GM12878 (cell line): ENCODE data around the gene EVC. TPM values are rescaled to one million over a fixed set of nuclear protein-coding genes. Genes with fewer than 3 reads are reported as not detected.

Source experiments
- ASH2L ChIP-seq: fragments of 300-600, 200-600 bp; sonication (generic); IDR thresholded peaks from 2 replicates; pipeline ENCODE4 v1.6.1; 2017; ENCODE audit warnings: low read depth, mild to moderate bottlenecking, borderline replicate concordance
- BRCA1 ChIP-seq: IDR thresholded peaks from 2 replicates; pipeline ENCODE4 v1.6.1; 2011; ENCODE audit warnings: low read depth, low read length, improper control_type of control experiment
- FOS ChIP-seq: IDR thresholded peaks from 3 replicates; pipeline ENCODE4 v1.6.1; 2011; ENCODE audit warnings: borderline replicate concordance; ENCODE audit not compliant: insufficient read length; ENCODE audit errors: extremely low read depth
- IRF3 ChIP-seq: fragments of 450-650 bp; IDR thresholded peaks from 2 replicates; pipeline ENCODE4 v1.6.1; 2014; ENCODE audit warnings: mild to moderate bottlenecking
- JUND ChIP-seq: IDR thresholded peaks from 2 replicates; pipeline ENCODE4 v1.6.1; 2012; ENCODE audit warnings: low read depth, mild to moderate bottlenecking, low read length, improper control_type of control experiment, moderate library complexity
- MYC ChIP-seq: IDR thresholded peaks from 2 replicates; pipeline ENCODE4 v1.6.1; 2011; ENCODE audit warnings: mild to moderate bottlenecking, low read length, moderate library complexity, inconsistent platforms; ENCODE audit not compliant: insufficient read depth, insufficient replicate concordance, insufficient read length, severe bottlenecking
- NBN ChIP-seq: fragments of 450-650 bp; IDR thresholded peaks from 2 replicates; pipeline ENCODE4 v1.6.1; 2016
- NFYB ChIP-seq: IDR thresholded peaks from 2 replicates; pipeline ENCODE4 v1.6.1; 2011; ENCODE audit warnings: low read depth, mild to moderate bottlenecking, low read length, improper control_type of control experiment, moderate library complexity; ENCODE audit not compliant: insufficient read depth
- POLR2AphosphoS2 ChIP-seq: IDR thresholded peaks from 2 replicates; pipeline ENCODE4 v1.6.1; 2011; ENCODE audit warnings: low read depth, mild to moderate bottlenecking, low read length, improper control_type of control experiment, moderate library complexity
- PRDM15 ChIP-seq: fragments of 450-650 bp; formaldehyde crosslinking; IDR thresholded peaks from 2 replicates; pipeline ENCODE4 v1.4.0; 2020; ENCODE audit warnings: mild to moderate bottlenecking, moderate library complexity
- SMC3 ChIP-seq: IDR thresholded peaks from 2 replicates; pipeline ENCODE4 v1.6.1; 2011; ENCODE audit warnings: low read length, improper control_type of control experiment, borderline replicate concordance
- TCF3 ChIP-seq: IDR thresholded peaks from 2 replicates; pipeline ENCODE4 v1.6.1; 2012; ENCODE audit warnings: low read depth, mild to moderate bottlenecking, low read length, borderline replicate concordance; ENCODE audit not compliant: insufficient read depth
- ZNF217 ChIP-seq: fragments of 450-650 bp; IDR thresholded peaks from 2 replicates; pipeline ENCODE4 v1.6.1; 2017; ENCODE audit warnings: antibody characterized with exemption, mild to moderate bottlenecking
- ZNF24 ChIP-seq: fragments of 450-650 bp; IDR thresholded peaks from 2 replicates; pipeline ENCODE4 v1.6.1; 2017; ENCODE audit warnings: antibody characterized with exemption, mild to moderate bottlenecking
- ZNF687 ChIP-seq: fragments of 450-650 bp; IDR thresholded peaks from 2 replicates; pipeline ENCODE4 v1.6.1; 2017; ENCODE audit warnings: mild to moderate bottlenecking, moderate library complexity
- polyA plus RNA-seq, 11 experiments: library from polyadenylated mRNA; depleted of rRNA in 4 of 11; unstranded in 6 of 11; stranded (reverse) in 5 of 11; fragments of >200 nt; fragmentation: Nextera tagmentation in 4 of 11; fragmentation: Illumina TruSeq in 1 of 11; extraction: Ambion mirVana in 4 of 11; extraction: Trizol in 1 of 11; gene quantifications; 1 replicate in 1 of 11; 2 replicates in 10 of 11; pipeline versions ENCODE4 v1.2.1 to v1.2.3, GENCODE V29; 2011 to 2016; ENCODE audit warnings: inconsistent platforms in 2 of 11, missing spikeins in 2 of 11, low read depth in 1 of 11
- total RNA-seq, 4 experiments: library from RNA; depleted of rRNA in 3 of 4; stranded (reverse); fragments of >200 nt in 3 of 4; fragmentation: Illumina TruSeq in 1 of 4; extraction: Trizol in 1 of 4; gene quantifications; 2 replicates each; pipeline versions ENCODE4 v1.2.1 to v1.2.3, GENCODE V29; 2013 to 2021

Gene EVC
- total and polyA plus RNA-seq, 10 of the 15 experiments (the other 5 are each of a cell fraction or from before 2014, with no cell fraction given): 0.87 to 55.9 (median 15.6) TPM

GRCh38 chr4:5705647-5706320 lies 5.2 kb upstream of the EVC start (continued):
- TF ChIP-seq IRF3 (no peak), NBN (0 out of 2 replicates have a peak, but pooled peaks have one; percentile 27), ASH2L (no peak), NFYB (no peak), TCF3 (no peak), ZNF687 (no peak), ZNF24 (no peak), SMC3 (no peak), POLR2AphosphoS2 (no peak), BRCA1 (no peak), MYC (no peak), JUND (no peak), PRDM15 (CRISPR knock-in tag) (no peak), FOS (no peak), ZNF217 (no peak)
